Activated gamma-delta T cell treated with anti-CD3 and anti-CD28 coated beads, Interleukin-2, amount 50 U/mL, for 16 hours (primary cell): Measurements from ENCODE around the gene FAHD2B.
"Not testable (repeated sequence)": the region's sequence is repeated elsewhere in the genome, so short reads cannot be mapped to it uniquely, and the experiment has no call there.

Experiments used
- DNase-seq: peaks from one replicate; pipeline ENCODE4 v3.0.0-alpha.2; 2020; ENCODE audit warnings: low read depth

The FAHD2B gene, protein sequence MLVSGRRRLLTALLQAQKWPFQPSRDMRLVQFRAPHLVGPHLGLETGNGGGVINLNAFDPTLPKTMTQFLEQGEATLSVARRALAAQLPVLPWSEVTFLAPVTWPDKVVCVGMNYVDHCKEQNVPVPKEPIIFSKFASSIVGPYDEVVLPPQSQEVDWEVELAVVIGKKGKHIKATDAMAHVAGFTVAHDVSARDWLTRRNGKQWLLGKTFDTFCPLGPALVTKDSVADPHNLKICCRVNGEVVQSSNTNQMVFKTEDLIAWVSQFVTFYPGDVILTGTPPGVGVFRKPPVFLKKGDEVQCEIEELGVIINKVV

DNA sequence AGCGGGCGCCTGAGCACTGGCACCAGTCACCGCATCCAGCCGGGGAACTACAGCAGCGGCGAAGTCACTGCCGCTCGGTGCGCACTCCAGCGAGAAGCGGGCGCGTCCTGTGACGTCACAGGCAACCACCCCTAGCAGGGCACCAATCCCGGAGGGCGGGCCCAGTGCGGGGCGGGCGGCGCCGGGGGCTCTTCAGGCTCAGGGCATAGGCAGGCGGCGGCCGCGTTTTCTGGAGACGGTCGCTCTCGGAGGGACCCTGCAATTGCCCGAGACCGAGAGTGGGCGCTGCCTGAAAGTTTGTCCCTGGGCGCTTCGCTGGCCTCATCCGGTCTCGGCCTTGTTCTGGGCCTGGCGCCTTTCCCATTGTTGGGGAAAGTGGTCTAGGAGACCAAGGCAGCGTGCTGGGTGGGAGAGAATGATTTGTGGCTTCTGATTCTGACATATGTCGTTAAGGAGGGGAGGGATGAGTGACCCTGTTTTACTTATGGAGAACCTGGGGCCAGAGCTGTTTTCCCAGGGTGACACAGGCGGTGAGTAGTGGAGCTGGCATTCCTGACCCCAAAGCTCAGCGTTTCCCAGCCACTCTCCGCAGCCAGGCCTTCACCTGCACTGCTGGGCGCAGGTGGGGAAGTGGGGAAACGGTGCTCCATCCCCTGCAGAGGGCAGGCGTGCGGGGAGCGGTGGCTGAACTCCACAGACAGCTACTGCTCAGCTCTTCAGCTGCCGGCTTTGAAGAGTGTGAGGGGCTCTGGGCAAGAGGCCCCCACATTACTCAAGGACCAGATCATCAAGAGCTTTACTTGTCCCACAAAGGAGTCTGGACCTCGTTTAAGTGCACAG lies at the start of gene FAHD2B:
Gene FAHD2B, minus strand, starts transcription at position 111 of the 840 bp plus-strand sequence. CDS start 3,176 bp downstream, outside the sequence.
- peak; percentile 66 for DNase-seq

DNA sequence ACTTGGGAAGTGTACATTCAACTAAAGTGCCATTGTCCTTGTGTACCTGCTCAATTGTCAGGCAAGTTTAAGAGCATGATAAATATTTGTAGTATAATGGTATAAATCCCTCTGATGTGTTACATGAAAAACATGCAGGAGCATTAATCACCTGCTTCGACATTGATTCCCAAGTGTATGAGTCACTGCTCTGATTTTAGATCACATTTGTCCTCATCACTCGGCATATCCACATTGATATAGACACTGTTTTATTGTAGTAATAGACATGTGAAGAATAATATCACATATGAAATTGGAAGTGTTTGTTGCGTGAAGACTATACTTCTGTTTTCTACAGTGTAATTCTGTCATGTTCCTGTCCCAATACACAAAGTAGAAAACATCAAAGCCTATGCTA lies 49.3 kb upstream of the FAHD2B start:
- DNase-seq, result not testable (repeated sequence)

DNA sequence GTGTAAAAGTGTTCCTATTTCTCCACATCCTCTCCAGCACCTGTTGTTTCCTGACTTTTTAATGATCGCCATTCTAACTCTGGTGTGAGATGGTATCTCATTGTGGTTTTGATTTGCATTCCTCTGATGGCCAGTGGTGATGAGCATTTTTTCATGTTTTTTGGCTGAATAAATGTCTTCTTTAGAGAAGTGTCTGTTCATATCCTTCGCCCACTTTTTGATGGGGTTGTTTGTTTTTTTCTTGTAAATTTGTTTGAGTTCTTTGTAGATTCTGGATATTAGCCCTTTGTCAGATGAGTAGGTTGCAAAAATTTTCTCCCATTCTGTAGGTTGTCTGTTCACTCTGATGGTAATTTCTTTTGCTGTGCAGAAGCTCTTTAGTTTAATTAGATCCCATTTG lies 34.4 kb upstream of the FAHD2B start:
- DNase-seq, result not testable (repeated sequence)

DNA sequence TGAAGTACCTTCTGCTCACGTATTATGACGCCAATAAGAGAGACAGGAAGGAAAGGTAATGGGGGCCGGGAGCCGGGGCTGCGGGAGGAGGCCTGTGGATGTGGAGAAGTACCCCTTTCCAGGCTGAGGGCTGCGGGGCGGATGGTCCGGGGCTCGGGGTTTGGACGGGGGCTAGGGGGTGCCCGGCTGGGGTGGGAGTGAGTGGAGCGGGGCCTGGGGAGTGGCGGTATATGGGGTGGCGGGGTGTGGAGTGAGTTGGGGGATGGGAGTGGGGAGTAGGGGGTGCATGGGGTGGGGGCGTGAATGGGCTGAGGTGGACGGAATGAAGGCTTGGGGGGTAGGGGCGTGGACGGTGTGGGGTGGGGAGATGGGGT lies 19.2 kb upstream of the FAHD2B start:
- DNase-seq, result not testable (repeated sequence)

DNA sequence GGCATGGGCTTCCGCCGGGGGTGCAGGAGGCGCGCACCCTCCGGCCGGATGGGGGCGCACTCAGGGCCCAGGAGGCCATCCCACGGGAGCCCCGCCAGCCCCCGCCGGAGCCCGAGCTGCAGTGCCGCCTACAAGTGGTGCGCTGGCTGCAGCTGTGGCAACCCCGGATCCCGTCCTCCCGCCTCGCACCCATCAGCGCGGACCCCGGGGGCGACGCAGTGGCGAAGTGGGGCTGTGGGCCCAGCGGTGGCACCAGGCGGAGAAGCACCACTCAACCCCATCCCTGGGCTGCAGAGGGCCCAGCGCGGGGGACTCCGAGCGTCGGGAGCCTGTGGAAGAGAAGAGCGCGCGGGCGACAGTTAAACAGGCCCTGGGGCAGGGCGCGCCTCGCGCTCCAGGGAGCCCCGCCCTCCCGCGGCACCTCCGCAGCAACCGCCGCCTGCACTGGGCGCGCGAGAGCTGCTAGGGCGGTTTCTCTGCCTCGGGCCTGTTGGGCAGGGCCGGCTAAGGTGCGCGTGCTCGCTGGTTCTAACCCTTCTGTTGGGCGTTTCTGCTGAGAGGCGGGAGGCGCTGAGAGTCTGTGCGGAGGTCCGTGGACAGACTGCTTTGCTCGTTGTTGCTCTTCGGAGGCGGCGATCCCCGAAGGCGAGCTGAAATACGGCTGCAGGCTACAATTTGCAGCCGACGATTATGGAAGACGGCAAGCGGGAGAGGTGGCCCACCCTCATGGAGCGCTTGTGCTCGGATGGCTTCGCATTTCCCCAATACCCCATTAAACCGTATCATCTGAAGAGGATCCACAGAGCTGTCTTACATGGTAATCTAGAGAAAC lies 18.6 kb upstream of the FAHD2B start, which contains the start of gene ANKRD36:
Gene ANKRD36, plus strand, starts transcription at position 104 of the 832 bp plus-strand sequence. Its CDS starts 587 bp downstream, at position 691.
- DNase-seq, result peak; percentile 71

DNA sequence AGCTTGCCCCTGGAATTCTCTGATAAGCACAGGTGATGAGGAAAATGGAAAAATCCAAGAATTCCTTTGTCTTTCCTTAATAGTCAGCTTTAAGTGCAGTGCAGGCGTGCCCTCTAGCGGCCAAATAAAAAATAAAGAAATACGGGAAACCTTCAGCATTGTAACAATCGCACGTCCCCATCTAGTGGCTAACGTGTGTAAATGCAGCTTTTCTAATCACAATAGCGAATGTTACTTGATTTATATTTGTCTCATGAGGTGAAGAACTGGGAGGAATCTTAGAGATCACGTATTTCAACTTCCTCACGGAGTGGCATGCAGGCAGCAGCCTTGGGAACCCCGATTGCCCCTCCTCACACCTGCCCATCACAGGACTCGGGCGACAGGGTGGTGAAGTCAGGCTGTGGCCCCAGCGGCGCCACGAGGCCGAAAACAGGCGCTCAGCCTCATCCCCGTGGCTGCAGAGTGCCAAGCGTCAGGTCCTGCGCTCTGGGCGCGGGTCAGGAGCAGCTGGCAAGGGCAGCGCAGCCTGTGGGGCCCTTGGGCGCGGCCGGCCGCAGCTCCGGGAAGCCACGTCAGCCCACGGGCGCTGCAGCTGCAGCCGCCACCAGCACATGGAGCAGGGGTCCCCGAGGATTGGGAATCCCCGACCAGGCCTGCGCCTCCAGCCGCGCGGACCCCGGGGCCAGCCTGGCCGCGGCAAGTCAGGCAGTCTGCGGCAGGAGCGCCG lies 17.8 kb upstream of the FAHD2B start:
- DNase-seq, result peak; percentile 53

DNA sequence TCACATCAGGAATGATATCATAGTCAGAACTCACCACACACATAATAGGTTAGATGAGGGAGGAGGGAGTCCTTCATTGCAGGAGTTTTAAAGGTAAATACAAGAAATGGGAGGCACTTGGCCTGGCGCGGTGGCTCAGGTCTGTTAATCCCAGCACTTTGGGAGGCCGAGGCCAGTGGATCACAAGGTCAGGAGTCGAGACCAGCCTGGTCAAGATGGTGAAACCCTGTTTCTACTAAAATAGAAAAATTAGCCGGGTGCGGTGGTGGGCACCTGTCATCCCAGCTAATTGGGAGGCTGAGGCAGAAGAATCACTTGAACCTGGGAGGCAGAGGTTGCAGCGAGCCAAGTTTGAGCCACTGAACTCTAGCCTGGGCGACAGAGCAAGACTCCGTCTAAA lies 16.6 kb upstream of the FAHD2B start:
- DNase-seq, result not testable (repeated sequence)

DNA sequence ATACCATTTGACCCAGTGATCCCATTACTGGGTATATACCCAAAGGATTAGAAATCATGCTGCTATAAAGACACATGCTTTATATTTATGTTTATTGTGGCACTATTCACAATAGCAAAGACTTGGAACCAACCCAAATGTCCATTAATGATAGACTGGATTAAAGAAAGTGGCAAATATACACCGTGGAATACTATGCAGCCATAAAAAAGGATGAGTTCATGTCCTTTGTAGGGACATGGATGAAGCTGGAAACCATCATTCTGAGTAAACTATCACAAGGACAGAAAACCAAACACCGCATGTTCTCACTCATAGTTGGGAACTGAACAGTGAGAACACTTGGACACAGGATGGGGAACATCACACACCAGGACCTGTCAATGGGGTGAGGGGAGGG lies 12.2 kb upstream of the FAHD2B start:
- not testable (repeated sequence) for DNase-seq

DNA sequence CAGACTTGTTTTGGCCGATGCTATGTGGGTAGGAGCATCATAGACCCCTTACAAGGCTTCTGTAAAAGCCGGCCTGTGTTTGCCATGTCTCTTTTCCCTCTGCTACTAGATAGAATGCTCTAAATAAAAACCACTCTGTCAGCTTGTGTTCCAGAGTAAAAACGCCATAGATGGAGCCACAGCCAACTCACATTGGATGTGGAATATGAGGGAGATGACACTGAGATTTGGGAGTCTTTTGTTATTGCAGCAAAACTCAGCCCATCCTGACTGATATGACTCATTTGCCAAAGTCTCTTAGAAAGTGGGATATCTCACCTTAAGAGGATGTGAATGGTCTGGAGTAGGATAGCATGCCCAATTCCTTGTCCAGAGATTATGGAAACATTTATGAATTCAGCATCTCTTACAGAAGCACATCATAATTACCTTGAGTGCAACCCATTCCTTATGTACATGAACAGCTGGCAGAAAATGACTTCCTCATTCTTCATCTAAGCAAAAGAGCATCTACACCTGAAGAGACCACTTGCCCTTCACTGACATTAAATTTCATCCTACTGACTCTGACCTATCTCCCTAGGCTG lies 4.2 kb upstream of the FAHD2B start:
- DNase-seq, result not testable (repeated sequence)

DNA sequence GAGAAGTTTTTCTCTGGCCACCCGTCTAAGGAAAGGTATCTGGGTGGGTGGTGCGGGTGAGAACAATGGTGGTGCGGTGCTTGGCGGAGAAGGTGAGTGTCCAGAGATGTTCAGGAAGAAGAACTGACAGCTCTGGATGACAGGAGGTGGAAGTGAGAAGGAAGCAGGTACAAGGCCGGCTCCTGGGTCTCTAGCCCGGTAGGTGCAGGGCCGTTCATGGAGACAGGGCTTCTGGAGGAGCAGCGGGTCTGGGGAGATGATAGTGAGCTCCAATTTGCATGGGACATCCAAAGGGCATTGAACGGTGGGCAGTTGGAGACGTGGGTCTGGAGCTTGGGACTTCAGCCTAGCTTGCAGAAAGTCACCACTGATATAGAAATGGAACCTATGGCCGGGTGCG lies 979 bp upstream of the FAHD2B start:
- no peak for DNase-seq

DNA sequence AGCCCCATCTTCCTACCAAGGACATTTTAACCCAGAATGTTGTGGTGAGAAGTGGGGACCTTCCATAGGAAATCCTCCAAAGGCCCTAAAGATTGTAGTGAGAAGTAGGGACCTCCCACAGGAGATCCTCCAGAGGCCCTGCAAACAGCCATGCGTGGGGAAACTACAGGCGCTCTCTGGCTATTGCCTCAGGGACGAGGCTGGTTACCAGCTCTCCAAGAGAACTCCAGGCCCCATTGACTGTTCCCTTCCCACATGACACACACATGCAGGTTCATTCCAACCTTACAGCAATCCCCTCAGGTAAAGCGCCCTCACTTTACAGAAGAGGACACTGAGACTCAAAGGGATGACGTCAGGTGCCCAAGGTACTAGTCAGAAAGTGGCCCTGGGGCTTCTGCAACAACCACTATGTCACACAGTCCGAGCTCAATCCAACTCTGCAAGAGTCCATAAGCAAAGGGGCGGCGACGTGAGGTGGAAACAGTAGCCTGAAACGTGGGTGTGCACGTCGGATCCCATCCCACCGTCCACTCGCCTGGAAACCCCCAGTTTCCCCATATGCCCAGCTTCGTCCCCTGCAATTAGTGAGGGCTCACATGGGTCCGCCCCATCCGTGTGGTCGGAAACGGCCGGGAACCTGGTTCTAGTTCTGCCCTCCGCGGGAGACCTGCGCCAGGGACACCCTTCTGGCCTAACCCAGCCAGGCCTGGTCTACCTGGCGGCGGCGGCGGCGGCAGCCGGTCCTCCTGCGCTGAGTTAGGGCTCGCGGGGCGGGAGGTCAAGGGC lies 505 bp downstream of the FAHD2B start:
- not testable (repeated sequence) for DNase-seq

DNA sequence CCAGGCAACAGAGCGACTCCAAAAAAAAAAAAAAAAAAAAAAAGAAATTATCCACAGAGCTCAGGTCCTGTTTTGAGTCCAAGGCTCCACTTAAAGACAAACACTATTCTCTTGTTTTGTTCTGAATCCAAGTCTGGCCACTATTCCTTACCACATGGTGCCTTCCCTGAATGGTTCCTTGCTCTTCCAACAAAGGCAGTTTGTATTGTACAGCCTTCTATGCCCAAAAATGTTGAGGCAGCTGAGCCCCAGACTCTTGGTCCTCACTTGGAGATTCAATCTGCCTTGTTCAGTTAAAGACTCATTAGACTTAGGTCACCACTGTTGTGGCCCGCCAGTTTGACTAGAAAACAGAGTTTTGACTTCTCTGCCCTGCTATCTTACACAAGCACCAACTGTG lies 1.7 kb downstream of the FAHD2B start:
- DNase-seq, result not testable (repeated sequence)

DNA sequence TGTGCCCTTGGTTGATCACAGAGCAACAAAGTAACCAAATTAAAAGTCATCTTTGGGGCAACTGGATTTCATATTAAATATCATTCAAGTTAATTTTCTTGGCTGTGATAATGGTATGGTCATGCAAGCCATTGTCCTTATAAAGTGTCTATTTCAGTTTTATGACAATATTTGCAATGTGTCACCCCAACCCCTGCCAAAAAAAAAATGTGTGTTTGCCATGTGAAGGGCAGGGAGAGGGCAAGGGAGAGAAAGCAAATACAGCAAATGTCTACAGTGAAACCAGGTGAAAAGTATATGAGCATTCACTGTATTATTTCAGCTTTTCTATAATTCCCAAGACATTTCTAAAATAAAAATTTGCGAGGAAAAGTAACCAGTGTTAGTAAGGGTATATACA lies 6.0 kb downstream of the FAHD2B start:
- not testable (repeated sequence) for DNase-seq

DNA sequence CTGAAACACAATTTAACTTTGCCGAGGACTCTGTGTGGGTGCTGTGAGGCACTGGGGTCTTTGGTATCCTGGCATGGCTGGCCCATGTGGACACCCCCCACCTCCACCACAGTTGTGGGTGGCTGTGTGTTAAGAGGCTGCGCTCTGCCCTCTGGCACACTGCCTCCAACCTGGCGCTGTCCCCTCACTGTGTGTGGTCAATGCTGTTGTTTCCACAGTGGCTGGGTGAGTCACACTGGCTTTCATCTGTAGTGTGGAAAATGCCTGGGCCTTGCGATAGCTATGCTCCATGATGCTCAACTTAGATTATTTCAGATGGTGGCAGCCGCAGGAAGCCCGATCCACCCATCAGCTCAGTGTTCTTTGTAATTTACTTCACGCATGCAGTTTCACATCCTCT lies 9.6 kb downstream of the FAHD2B start:
- DNase-seq, result not testable (repeated sequence)

DNA sequence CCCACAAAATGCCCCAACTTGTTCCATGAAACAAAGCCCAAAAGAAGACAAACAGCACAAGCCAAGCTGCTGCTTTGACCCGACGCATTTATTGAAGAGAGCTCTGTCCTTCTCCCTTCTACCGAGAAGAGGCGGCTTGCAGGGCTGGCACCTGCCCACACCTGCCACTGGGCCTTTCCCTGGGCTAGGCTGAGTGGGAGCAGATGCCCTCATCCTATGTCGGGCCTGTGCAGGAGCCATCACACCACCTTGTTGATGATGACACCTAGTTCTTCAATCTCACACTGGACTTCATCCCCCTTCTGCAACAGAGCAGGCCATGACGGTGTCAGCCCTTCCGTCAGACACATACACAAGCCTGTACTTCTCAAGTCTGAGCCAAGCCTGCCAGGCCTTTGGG lies 11.2 kb downstream of the FAHD2B start:
- not testable (repeated sequence) for DNase-seq

DNA sequence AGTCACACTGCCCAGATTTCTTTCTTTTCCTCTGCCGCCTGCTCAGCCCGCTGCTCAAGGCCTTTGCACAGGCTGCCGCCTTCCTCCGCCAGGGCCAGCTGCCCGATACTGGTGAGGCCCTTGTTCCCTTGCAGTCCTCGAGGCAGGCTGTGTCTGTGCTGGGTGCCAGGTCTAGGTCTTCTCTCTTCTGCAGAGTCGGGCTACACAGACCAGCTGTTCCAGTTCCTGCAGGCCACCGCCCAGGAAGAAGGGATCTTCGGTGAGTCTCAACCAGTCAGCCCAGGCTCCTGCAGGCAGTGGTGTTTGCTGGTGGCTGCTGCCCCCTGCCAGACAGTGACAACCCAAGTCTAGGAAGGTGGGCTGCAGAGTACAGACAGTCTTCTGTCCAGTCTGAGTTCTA lies 12.5 kb downstream of the FAHD2B start:
- not testable (repeated sequence) for DNase-seq

DNA sequence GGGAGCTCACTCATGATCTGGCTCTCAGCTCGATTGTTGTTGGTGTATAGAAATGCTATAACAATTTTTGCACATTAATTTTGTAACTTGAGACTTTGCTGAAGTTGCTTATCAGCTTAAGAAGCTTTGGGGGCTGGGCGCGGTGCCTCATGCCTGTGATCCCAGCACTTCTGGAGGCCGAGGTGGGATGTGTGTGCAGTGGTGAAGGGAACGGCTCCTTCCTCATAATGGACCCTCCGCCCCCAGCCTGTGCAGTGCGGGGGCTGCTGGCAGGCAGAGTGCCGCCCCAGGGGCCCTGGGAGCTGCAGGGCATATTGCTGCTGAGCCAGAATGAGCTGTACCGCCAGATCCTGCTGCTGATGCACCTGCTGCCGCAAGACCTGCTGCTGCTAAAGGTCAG lies 13.8 kb downstream of the FAHD2B start:
- not testable (repeated sequence) for DNase-seq

DNA sequence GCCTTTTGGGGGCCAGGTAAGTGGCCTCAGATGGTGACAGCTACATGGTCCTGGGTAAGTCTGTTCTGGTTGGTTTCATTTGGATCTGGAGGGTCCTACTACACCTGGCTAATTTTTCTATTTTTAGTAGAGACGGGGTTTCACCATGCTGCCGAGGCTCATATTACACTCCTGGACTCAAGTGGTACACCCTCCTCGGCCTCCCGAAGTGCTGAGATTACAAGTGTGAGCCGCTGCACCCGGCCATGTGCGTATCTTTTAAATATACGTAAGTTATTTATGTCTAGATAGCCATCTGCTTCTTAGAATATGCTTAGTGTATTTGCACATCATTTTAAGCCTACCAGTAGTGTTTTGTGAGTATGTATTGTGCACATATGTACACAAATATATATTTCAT lies 17.5 kb downstream of the FAHD2B start:
- not testable (repeated sequence) for DNase-seq

DNA sequence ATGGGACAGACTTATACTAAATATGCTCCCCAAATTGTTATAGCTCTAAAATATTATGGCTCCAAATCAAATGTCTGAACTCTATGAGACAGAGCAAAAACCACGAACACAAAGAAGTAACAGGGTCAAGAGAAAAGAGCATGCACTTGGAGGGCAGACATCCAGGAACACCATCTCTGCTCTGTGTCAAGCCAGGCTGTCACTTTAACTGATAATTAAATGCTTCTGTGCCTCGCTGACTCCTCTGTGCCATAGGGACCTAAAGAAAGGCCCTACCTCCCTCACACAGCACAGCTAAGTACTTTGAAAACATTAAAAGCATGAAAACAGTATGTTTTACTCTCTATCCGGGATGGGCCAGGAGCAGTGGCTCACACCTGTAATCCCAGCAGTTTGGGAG lies 23.8 kb downstream of the FAHD2B start:
- not testable (repeated sequence) for DNase-seq

DNA sequence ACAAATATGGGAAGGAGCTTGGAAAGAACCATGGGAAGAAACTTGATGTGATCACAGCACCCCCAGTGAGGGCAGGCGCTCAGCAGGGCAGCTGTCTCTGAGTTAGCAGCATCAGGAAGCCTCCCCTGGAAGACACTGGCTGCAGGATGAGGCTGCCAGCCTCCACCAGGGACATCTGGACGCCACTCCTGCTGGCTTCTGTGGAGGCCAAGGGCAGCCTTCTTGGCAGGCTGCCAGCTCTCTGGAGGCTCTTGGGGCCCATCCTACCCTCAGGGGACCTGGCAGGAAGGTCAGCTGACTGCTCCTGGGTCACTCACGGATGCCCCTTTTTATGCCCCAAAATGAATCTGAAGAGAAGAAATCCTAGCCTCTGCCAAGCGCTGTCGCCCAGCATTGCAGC lies 26.0 kb downstream of the FAHD2B start:
- DNase-seq, result not testable (repeated sequence)
